Kasumi-1 (cell line): ENCODE measurements around the gene LRRC47.

ENCODE experiments used
- DNase-seq, 2 experiments: peaks; one replicate each; lab custom pipeline; 2025; lab: John Stamatoyannopoulos, UW

Gene LRRC47

DNA sequence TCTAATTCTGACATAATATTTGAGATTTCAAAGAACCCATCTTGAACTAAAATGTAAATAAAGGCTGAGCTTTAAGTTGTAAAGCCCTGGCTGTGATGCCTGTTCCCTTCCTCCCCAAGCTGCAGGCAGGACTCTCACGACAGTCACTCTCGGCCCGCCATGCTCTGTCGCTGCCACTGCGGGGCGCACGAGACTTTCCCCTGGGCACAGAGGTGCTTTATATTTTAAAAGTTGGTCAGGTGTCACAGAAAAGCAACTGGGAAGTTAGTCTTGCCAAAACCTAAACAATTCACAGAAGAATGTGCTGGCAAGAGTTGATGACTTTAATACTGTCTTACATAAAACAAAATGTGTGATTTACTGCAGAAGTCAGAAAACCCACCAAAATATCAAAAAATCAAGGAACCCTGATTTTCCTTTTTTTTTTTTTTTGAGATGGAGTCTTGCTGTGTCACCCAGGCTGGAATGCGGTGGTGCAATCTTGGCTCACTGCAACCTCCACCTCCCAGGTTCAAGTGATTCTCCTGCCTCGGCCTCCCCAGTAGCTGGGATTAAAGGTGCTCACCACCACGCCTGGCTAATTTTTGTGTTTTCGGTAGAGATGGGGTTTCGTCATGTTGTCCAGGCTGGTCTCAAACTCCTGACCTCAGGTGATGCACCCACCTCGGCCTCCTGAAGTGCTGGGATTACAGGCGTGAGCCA lies 10.7 kb downstream of the LRRC47 start:
- DNase-seq: peak; percentile 44 to 75

DNA sequence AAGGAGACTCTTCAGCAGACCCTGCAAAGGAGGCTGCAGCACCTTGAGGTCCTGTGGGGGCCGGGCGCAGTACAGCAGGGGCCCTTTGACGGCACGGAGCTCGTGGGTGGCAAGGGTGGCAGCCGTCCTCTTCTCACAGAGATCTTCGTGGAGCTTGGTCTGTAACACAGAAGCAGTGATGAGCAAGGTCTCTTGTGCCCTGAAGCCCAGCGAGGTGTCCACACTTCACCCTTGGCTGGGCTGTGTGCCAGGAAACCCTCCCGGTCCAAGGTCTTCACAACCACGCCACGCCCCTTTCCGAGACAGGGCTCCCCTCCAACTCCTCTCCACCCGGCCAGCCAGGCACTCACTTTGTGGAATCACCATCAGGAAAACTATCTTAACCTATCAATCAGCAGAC lies 11.3 kb downstream of the LRRC47 start:
- DNase-seq: no peak

DNA sequence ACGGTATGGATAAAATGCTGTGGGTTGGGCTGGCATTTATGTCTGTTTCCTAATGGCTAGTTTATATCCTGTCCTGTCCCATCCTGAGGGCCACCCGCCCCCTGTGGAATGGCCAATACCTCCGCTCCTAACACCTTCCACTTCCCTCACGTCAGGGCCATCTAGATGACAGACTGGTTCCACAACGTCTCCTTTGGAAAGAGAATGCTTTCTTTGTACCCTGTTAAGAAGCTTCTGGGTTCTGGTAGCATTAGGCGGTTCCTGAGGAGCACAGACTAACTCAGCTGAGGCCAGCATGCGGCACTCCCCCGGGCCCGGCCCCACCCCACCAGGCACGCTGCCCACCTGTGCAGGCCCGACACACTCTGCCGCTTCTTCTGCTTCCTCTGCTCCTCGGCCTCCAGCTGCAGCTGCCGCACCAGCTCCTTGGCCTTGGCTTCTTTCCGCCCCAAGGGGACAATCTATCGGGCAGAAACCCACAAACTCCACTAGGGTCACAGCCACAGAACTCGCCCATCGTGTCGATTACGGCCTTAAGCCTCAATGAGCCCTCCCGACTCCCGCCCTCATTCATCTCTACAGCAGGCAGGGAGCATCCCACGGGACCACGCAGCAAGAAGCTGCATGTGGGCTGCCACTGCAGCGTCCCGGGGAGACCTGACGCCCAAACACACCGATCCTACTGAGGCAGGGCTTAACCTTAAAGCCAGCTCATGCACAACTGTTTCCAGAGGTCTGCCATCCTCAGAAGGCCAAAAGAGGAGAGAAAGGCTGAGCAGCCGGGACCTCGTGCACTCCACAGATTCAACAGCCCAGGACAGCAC lies 12.4 kb downstream of the LRRC47 start:
- DNase-seq: no peak

DNA sequence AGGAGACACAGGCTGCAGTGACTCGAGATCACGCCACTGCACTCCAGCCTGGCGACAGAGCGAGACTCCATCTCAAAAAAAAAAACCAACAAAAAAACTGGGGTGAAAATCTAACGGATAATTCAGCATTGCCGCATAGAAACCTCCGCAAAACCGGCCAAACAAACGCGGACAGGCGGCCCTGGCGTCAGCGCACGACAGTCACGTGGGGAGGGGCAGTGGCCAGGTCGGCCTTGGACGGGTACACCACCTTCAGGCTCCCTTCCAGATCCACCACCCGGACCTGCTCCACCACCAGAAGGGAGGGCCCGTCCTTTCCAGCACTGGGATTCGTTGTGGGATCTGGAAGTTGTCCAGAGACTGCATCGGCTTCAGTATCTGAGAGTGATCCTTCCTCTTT lies 15.4 kb downstream of the LRRC47 start:
- no peak for DNase-seq

DNA sequence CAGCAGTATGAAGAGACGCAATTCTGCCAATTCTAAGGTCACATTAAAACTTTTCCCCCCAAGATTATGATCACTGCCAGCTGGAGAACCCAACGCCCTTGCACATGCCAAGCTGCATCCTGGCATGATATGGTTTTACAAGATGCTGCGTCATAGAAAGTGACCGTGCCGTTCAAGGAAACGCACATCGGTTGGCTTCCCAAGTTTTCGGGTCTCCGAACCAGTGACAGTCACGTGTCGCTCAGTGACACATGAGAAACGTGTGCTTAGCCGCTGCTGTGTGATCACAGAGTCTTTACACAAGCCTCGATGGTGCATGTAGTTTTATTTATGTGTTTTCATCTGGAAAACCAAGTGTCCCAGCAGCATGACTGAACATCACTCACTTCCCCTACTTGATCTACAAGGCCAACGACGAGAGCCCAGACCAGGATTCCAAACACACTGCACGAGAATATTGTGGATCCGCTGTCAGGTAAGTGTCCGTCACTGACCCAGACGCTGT lies 16.3 kb downstream of the LRRC47 start:
- no peak for DNase-seq

DNA sequence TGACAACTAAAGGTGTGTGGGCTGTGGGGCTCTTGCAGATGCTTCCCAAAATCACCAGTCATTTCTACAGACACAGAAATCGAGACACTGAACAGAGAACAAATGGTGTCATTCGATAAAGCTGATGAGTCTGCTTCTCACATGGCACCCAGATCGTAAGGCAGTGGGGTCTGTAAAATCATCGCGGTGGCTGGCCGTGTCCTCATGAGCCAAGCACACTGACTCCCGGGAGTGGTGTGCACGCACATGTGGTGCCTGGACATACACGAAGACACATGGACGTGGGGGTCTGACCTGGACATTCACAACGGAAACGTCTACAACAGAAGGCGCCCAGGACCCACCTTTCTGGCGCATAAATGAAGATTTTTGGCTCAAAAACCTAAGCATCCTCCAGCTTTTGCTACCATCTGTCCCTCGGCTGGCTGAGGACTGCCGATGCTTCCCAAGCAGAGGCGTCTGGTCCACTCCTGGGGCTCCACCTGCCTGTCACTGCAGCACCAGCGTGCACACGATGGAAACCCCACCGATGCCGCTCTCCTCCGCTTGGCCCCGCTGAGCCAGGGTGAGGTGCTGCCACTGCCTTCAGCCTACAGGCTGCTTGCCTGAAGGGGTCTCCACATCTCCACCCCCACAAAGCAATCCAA lies 16.9 kb downstream of the LRRC47 start:
- no peak for DNase-seq

DNA sequence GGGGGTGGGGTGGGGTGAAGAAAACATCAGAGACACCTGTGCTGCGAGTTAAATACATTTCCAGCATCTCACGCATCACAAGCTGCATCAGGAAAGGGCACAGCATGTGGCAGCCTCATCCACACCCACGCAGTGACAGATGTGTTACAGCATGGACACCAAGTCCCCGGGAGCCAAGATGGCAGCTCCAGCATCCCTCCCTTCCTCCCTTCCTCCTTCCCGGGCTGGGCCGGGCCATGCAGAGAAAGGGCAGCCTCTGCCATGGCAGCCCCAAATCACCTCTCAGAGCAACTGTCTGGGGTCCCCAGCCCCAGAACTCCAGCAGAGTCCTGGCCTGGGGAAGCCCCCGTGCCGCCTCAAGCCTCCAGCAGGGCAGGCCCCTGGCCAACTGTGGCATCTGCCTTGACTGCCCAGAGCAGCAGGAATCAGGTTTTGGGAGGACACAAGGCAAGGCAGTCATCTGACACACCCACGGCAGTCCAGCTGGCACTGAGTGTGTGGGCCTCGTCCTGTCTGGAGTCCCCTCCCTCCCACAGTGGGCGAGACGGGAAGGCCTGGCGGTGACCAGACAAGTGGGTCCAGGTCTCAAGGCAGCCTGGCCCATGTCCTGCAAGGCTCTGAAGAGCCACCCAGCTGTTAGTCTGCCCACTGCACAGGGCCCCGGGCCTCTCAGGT lies 17.6 kb downstream of the LRRC47 start:
- no peak for DNase-seq

DNA sequence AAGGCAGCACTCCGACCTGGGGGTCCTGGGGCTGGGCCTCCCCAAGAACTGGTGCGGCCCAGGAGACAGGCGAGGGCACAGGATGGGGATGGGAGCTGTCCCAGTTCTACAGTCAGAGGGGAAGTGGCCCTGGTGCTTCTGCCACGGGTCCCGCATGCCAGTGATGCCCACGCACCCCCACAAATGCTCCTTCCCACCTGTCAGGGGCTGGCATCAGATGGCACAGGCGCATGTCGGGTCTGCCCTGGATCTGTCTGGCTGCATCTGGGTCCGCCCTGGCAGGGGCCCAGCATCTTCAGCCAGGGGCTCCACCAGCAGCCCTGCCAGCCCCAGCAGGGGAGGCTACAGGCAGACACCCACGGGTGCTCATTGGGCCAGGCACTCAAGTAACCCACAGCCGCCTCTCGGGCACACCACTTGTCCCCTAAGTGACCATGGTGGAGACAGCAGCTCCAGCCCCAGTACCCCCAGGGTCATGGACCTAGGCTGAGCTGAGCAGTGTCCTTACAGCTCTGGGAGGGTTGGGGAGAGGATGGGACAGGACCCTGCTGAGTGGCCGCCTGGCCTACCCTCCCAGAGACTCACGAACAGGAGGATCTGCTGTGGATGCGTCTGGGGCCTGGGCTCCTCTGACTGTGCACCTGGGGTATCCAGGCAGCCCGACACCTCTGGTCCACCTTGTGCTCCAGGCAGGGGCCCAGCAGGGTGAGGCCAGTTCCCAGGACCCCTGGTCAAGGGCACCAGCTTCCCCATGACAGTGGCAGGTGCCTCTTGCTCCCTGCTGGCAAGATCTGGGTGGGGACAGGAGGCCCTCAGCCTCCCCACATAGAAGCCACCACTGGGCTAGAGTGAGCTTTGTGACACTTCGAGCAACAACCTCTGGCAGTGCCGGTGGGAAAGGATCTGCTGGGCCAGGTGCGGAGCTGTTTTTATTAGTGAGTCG lies 18.4 kb downstream of the LRRC47 start:
- no peak for DNase-seq

DNA sequence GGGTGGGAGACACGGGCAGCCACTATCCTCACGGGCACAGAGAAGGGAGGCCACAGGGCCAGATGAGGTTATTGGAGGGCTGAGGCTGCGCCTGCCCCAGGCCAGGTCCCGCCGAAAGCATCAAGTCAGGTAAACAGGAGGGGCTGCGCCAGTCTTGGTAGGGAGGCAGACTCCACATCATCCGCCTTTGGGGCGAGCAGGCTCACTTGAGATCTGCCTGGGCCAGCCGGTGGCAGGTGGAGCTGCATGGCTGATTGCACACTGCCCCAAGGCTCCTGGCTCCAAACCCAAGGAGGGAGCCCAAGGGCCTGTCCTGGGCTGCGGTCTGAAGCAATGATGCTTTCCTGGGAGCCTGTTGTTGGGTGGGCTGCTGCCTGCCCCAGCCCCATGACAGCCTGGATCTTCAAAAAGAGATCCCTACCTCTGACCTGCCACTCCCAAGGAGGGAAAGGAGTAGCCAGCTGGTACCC lies 19.2 kb downstream of the LRRC47 start:
- no peak for DNase-seq

DNA sequence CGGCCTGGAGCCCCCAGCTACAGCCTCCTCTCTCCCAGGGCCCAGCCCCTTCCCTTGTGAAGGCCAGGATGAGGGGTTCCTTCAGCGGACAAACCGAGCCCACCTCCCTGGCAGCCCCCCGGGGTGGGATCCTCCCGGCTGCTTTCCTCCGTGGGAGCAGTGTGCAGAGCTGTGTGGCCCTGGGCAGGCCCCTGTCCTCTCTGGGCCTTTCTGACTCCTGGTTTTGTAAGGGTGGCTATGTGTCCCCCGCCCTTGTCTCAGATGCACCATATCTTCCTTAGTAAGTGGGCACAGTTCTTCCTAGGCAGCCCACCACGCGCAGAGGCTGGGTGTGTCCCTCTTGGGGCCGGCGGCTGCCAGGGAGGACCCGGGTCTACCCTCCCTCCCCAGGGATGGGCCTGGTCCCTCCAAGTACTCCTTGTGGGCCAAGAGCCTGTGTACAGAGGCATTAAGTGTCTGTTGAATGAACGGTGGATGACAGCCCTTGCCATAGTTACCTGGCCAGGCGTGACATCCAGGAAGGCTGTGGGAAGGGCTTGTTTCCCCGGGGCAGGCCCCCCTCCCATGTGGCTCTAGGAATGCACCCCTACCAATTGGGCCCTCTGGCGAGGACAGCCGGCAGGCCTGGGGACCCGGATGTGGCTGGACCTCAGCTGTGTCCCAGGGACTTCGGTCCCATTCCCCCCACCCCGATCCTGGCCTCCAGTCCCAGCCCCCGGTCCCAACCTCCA lies 19.9 kb downstream of the LRRC47 start:
- DNase-seq: no peak

DNA sequence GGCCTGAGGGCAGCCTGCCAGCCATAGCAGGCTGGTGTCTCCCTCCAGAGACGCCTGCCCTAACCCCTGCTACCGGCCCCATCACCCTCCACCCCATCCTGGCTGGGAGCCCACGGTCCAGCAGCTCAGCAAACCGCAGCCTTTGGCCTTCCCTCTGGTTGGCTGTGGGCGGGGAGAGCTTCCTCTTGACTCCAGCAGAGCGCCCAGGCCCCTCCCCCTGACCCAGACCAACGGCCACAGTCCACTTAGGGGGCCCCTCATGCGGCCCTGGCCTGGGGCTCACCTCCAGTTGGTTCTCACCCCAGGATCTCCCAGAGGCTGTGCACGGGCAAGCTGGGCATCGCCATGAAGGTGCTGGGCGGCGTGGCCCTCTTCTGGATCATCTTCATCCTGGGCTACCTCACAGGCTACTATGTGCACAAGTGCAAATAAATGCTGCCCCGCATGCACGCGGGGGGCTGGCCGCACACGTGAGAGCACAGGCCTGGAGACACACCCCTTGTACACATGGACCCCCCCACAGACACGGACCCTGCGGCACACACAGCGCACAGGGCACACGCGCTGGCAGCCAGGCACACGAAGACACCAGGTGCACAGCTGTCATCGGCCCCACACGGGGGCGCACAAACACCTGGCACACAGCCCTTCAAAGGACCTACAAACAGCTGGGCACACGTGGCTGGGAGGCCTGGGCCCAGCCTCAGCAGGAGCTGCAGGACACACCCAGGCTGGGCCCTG lies 20.6 kb downstream of the LRRC47 start:
- DNase-seq: no peak

DNA sequence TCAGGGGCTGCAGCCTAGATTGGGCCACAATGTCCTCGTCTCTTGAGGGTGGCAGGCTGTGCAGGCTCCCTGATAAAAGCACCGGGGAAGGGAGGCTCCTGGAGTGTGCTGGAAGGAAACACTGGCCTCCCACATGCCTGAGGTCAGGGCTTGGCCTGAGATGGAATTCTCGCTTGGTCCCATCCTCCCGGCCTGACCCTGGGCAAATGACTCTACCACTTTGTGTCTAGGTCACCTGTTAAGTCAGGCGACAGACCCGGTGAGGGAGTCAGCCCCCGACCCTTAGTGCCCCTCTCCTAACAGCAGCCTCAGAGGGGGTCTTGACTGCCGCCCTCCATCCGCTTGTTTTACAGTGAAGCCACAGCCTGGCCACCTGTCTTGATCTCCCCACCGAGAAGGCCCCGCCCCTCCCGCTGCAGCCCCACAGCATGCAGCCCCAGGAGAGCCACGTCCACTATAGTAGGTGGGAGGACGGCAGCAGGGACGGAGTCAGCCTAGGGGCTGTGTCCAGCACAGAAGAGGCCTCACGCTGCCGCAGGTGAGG lies 21.3 kb downstream of the LRRC47 start:
- no peak for DNase-seq

DNA sequence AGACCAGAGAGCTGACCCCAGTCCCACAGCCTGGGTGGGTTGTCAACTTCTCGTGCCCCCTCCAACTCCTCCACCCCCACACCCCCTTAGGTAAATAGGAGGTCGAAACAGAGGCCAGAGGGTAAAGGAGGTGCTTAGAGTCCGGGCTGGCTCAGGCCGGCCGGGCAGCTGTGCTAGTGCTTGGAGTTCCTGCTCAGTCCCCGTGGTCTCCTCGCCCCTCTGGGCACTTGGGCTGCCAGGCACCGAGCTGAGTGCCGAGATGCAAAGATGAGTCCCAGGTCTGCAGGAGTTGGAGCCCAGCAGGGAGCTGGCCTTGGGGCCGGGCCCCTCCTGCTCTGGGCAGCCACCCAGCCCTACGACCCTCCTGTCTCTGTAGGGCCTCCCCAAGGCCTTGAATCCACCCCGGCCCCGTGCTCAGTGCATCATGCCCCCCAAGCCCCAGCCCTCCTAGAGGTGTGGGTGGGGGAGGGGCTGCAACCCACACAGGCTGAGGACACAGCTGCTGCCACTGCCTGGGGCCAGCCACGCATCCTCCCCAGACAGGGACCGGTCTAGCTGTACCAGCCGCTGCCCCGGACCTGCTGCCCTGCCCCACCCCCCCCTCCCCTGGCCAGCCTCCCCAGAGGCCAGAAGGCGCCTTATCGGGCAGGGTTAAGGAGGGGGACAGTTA lies 21.9 kb downstream of the LRRC47 start:
- DNase-seq: no peak

DNA sequence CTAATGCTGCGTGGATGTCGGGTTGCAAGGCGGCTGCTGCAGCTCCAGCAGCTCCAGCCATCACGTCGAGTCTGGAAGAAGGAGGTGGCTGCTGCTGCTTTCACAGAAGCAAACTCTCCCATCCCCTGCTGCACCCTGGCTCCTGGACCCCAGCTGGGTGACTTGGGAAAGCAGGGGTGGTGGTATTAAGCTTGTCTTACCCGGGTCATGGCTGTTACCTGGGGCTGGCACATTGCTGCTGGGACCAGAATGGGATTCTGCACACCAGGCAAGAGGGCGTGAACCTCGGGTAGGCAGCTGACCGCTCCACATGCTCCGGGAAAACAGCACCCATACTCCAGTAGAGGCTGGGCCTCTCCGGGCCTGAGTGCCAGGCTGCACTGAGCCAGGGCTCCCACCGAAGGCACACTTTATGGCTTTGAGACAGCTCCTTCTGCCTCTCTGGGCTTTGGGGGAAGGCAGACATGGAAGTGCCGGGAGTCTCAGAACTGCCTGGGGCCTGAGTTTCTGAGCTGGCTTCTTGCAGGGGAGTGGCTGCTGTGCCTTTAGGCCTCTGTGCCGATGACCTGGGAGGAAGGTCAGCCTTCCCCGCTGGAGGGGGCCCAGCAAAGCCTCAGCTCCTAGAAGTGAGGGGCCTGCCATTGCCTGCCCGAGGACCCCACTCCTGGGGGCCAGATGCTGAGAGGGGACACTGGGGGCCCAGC lies 22.6 kb downstream of the LRRC47 start:
- DNase-seq: no peak

DNA sequence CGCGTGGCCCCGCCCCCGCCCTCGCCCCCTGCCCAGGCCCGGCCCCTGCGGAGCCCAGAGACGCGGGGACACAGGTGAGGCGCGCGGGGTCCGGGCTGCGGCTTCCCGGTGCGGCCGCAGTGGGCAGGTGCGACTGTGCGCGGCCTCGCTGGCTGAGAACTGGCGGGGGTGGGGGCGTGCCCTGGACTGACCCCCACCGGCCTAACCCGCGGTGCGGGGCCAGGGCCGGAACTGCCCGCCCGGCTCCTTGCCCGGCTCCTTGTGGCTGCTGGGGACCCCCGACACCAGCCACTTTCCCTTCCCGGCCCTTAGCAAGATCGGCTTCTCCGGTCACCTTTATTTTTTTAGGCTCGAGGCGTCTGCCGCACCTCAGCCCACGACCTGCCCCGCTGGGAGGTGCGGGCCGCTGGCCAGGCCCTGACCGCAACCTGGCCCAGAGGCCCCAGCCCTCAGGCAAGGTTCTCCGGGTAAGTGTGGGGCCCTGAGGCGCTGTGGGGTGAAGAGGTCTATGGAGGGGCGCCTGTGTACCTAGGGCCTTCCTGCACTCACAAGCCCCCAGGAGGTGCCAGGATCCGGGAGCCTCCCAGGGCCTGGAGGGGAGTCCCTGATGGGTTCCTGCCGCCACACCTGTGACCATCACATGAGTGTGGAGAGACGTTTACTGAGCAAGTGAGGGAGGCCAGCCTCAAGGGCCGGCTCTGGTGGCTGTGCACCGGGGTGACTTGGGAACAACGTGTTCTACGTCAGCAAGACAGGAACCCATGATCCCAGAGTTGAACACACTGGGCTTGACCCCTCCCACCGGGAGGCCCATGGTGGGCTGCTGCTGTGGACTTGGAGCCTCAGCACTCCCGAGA lies 23.4 kb downstream of the LRRC47 start, which contains the start of gene SMIM1:
Gene SMIM1 (plus strand): TSS at position 35 of the 857 bp plus-strand sequence. CDS start 2,625 bp downstream, outside the sequence.
- DNase-seq: no peak

DNA sequence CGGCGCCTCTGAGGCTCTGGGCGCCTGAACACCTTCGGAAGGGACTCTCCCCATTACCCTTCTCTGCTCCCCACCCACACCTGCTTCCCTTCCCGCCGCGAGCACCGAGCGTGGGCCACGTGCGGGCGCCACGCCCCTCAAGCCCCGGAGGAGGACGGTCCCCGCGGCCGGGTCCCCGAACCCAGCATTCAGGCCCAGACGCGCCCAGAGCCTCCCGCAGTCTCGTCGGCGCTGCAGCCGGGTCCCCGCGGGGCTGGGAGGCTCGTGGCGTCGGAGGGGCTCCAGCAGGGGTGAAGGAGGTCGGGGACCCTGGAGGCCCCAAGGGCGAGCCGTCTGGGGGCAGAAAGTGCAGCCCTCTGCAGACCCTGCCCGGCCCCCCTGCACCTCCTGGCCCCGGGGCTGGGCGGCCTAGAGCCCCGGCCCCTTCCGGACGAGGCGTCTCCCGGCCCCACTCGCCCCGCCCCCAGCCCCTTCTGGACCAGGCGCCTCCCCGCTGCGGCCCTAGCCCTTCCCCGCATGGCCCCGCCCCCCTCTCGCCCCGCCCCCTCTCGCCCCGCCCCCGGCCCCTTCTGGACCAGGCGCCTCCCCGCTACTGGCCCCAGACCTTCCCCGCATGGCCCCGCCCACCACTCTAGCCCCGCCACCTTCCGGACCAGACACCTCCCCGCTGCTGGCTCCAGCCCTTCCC lies 24.1 kb downstream of the LRRC47 start:
- DNase-seq: peak; percentile 67 to 79
